Stimulated activated naive CD8-positive, alpha-beta T cell treated with anti-CD3 and anti-CD28 coated beads, Interleukin-15, Interleukin-2, amounts not matched to agents 100 ng/mL and 50 ng/mL, for 24 hours (primary cell): ENCODE measurements around the gene ITSN1.

Experiments used
- H3K27ac Mint-ChIP-seq: one replicate; pipeline ENCODE4 v1.8.0; 2021; ENCODE audit warnings: mild to moderate bottlenecking, mixed read lengths
- H3K27me3 Mint-ChIP-seq: one replicate; pipeline ENCODE4 v1.8.0; 2021; ENCODE audit warnings: mixed read lengths
- H3K36me3 Mint-ChIP-seq: one replicate; pipeline ENCODE4 v1.8.0; 2021; ENCODE audit warnings: low read depth, mixed read lengths
- H3K4me1 Mint-ChIP-seq: one replicate; pipeline ENCODE4 v1.8.0; 2021; ENCODE audit warnings: low read depth, mixed read lengths
- H3K4me3 Mint-ChIP-seq: one replicate; pipeline ENCODE4 v1.8.0; 2021; ENCODE audit warnings: mild to moderate bottlenecking, mixed read lengths
- H3K9me3 Mint-ChIP-seq: one replicate; pipeline ENCODE4 v1.8.0; 2021; ENCODE audit warnings: mixed read lengths

The ITSN1 gene

GRCh38 chr21:33684923-33685560 is 42.7 kb downstream of the ITSN1 start:
- H3K4me3 Mint-ChIP-seq: no peak overlapping the region
- H3K9me3 Mint-ChIP-seq: no peaks in the 10 kb centered on the region
- no peaks in the 10 kb centered on the region for H3K4me1 Mint-ChIP-seq
- no peaks in the 10 kb centered on the region for H3K27me3 Mint-ChIP-seq
- H3K36me3 Mint-ChIP-seq: no peaks in the 10 kb centered on the region
- no peak overlapping the region for H3K27ac Mint-ChIP-seq

- Mint-ChIP-seq H3K4me1 (no peaks in the 10 kb centered on the region), H3K27ac (no peak overlapping the region), H3K27me3 (no peaks in the 10 kb centered on the region), H3K9me3 (no peaks in the 10 kb centered on the region), H3K4me3 (no peak overlapping the region), H3K36me3 (no peaks in the 10 kb centered on the region)
Observed at GRCh38 chr21:33685613-33686197, 43.4 kb downstream of the ITSN1 start.

GRCh38 chr21:33686386-33686785 is 44.1 kb downstream of the ITSN1 start:
- Mint-ChIP-seq H3K9me3 (no peaks in the 10 kb centered on the region), H3K27me3 (no peaks in the 10 kb centered on the region), H3K4me3 (no peak overlapping the region), H3K27ac (no peak overlapping the region), H3K4me1 (no peaks in the 10 kb centered on the region), H3K36me3 (no peaks in the 10 kb centered on the region)

GRCh38 chr21:33687634-33688033 is 45.3 kb downstream of the ITSN1 start:
- no peak overlapping the region for H3K27ac Mint-ChIP-seq
- no peaks in the 10 kb centered on the region for H3K27me3 Mint-ChIP-seq
- H3K36me3 Mint-ChIP-seq: no peaks in the 10 kb centered on the region
- no peaks in the 10 kb centered on the region for H3K9me3 Mint-ChIP-seq
- H3K4me1 Mint-ChIP-seq: no peaks in the 10 kb centered on the region
- no peak overlapping the region for H3K4me3 Mint-ChIP-seq

- H3K4me3 Mint-ChIP-seq: no peak overlapping the region
- no peaks in the 10 kb centered on the region for H3K4me1 Mint-ChIP-seq
- no peak overlapping the region for H3K27ac Mint-ChIP-seq
- H3K9me3 Mint-ChIP-seq: no peaks in the 10 kb centered on the region
- no peaks in the 10 kb centered on the region for H3K27me3 Mint-ChIP-seq
- no peaks in the 10 kb centered on the region for H3K36me3 Mint-ChIP-seq
Observed at GRCh38 chr21:33688353-33688752, 46.1 kb downstream of the ITSN1 start.

GRCh38 chr21:33690874-33691273 is 48.6 kb downstream of the ITSN1 start:
- H3K36me3 Mint-ChIP-seq: no peaks in the 10 kb centered on the region
- no peaks in the 10 kb centered on the region for H3K27me3 Mint-ChIP-seq
- no peaks in the 10 kb centered on the region for H3K4me1 Mint-ChIP-seq
- H3K4me3 Mint-ChIP-seq: no peak overlapping the region
- H3K27ac Mint-ChIP-seq: no peak overlapping the region
- no peaks in the 10 kb centered on the region for H3K9me3 Mint-ChIP-seq

GRCh38 chr21:33691945-33692603 is 49.8 kb downstream of the ITSN1 start:
- Mint-ChIP-seq H3K27me3 (no peaks in the 10 kb centered on the region), H3K27ac (no peak overlapping the region), H3K4me3 (no peak overlapping the region), H3K36me3 (no peaks in the 10 kb centered on the region), H3K4me1 (no peaks in the 10 kb centered on the region), H3K9me3 (no peaks in the 10 kb centered on the region)

GRCh38 chr21:33695813-33696212 is 53.5 kb downstream of the ITSN1 start:
- H3K9me3 Mint-ChIP-seq: no peaks in the 10 kb centered on the region
- H3K4me1 Mint-ChIP-seq: no peaks in the 10 kb centered on the region
- H3K36me3 Mint-ChIP-seq: no peaks in the 10 kb centered on the region
- H3K27me3 Mint-ChIP-seq: no peaks in the 10 kb centered on the region
- H3K27ac Mint-ChIP-seq: no peak overlapping the region
- no peak overlapping the region for H3K4me3 Mint-ChIP-seq

- H3K4me3 Mint-ChIP-seq: no peak overlapping the region
- no peaks in the 10 kb centered on the region for H3K36me3 Mint-ChIP-seq
- H3K9me3 Mint-ChIP-seq: no peaks in the 10 kb centered on the region
- no peak overlapping the region for H3K27ac Mint-ChIP-seq
- no peaks in the 10 kb centered on the region for H3K4me1 Mint-ChIP-seq
- no peaks in the 10 kb centered on the region for H3K27me3 Mint-ChIP-seq
Observed at GRCh38 chr21:33696465-33696864, 54.2 kb downstream of the ITSN1 start.

- Mint-ChIP-seq H3K36me3 (no peaks in the 10 kb centered on the region), H3K27ac (no peak overlapping the region), H3K4me1 (no peaks in the 10 kb centered on the region), H3K4me3 (no peak overlapping the region), H3K9me3 (no peaks in the 10 kb centered on the region), H3K27me3 (no peaks in the 10 kb centered on the region)
Observed at GRCh38 chr21:33698087-33698860, 56.0 kb downstream of the ITSN1 start.

- Mint-ChIP-seq H3K4me3 (no peak overlapping the region), H3K4me1 (no peaks in the 10 kb centered on the region), H3K36me3 (no peaks in the 10 kb centered on the region), H3K27ac (no peak overlapping the region), H3K27me3 (no peaks in the 10 kb centered on the region), H3K9me3 (no peaks in the 10 kb centered on the region)
Observed at GRCh38 chr21:33699277-33699676, 57.0 kb downstream of the ITSN1 start.

GRCh38 chr21:33700491-33700890 is 58.2 kb downstream of the ITSN1 start:
- H3K27me3 Mint-ChIP-seq: no peaks in the 10 kb centered on the region
- no peaks in the 10 kb centered on the region for H3K36me3 Mint-ChIP-seq
- H3K9me3 Mint-ChIP-seq: no peaks in the 10 kb centered on the region

GRCh38 chr21:33703750-33704606 is 61.7 kb downstream of the ITSN1 start:
- Mint-ChIP-seq H3K36me3 (no peaks in the 10 kb centered on the region), H3K27me3 (no peaks in the 10 kb centered on the region), H3K4me3 (no peak overlapping the region), H3K27ac (no peak overlapping the region), H3K4me1 (no peaks in the 10 kb centered on the region), H3K9me3 (peaks cover 4% of the 10 kb centered on the region)

More at GRCh38 chr21:33700491-33700890, 58.2 kb downstream of the ITSN1 start:
- no peak overlapping the region for H3K4me3 Mint-ChIP-seq
- H3K27ac Mint-ChIP-seq: no peak overlapping the region
- no peaks in the 10 kb centered on the region for H3K4me1 Mint-ChIP-seq

GRCh38 chr21:33707846-33708245 is 65.5 kb downstream of the ITSN1 start:
- no peak overlapping the region for H3K27ac Mint-ChIP-seq
- H3K9me3 Mint-ChIP-seq: peaks cover 10% of the 10 kb centered on the region
- no peaks in the 10 kb centered on the region for H3K4me1 Mint-ChIP-seq
- H3K4me3 Mint-ChIP-seq: no peak overlapping the region
- H3K36me3 Mint-ChIP-seq: no peaks in the 10 kb centered on the region
- no peaks in the 10 kb centered on the region for H3K27me3 Mint-ChIP-seq
